HG02885 (cell line): ENCODE data around the gene PPP1R8.
"Not testable (repeated sequence)": the region's sequence is repeated elsewhere in the genome, so short reads cannot be mapped to it uniquely, and the experiment has no call there.

Source experiments
- ATAC-seq: cut with Tn5 transposase; IDR thresholded peaks from one replicate; pipeline ENCODE4 v1.9.1; 2021; ENCODE audit warnings: mild to moderate bottlenecking; ENCODE audit not compliant: unreplicated experiment, poor library complexity

Gene PPP1R8

DNA sequence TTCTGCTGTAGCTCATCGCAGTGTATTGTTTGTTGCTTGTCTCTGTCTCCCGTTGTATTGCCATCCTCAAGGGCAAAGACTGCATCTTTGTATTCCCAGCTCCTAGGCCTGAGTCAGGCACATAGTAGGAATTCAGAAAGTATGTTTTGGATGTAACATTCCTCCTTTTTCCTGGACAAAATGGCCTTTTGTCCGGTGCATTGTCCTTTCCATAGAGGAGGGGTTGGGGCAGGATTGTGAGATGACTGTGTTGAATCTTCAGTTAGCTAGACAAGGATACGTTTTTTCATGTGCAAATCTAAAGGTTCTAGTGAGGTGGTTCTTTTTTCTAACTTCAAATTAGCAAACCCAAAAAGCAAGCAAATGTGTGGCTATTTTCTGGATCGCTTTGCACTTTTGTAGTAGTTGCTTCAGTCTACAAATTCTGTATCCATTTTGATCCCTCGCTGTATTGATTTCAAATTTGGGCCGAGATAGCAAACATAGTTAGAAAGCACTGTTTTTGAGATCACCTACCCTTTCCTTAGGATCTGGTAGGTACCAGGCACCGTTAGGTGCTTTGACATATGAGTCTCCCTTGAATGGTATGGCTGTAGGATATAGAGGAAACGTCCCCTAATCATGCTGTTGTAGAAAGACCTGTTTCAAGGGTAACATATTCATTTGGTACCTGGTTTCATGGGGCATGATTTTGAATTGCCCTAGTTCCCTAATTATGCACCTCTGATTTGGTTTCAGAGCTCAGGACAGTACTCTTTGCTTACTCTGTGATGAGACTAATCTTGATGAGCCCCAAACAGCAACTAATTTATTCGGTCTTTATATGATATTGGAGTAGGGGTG is 1.2 kb downstream of the PPP1R8 start:
- no peak for ATAC-seq

DNA sequence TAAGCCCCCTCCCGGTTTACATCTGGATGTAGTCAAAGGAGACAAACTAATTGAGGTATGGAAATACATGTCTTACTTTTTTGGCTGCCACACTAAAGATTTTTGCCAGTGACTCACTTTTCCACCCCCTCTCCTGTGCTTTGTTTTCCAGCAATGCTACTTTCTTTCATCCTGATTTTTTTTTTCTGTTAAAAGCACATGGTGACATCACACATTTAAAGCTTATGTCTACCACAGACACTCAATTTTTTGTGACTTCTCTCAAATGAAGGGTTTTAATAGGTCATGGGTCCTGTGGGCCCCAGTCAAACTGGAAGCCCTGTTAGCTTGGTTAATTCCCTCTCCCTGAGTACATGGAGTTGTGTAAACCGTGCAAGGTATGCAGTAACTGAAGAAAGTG is 2.2 kb downstream of the PPP1R8 start:
- ATAC-seq: no peak

DNA sequence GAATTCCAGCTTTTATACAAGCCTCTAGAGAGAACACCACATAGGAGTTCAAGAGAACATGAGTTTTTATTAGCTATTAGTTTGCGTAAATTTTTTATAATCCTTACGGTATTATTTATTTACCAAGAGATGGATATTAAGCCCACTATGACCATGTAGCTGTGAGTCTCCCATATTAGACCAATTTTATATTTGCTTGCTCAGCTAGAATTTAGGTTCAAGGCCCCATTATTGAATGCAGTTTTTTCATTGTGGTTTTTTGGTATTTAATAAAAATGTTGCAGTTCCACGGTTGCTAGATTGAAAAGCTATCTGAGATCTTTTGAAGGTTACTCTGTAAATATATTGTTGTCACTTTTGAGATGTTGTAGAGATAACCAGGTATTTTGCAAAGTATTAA is 2.9 kb downstream of the PPP1R8 start:
- no peak for ATAC-seq

DNA sequence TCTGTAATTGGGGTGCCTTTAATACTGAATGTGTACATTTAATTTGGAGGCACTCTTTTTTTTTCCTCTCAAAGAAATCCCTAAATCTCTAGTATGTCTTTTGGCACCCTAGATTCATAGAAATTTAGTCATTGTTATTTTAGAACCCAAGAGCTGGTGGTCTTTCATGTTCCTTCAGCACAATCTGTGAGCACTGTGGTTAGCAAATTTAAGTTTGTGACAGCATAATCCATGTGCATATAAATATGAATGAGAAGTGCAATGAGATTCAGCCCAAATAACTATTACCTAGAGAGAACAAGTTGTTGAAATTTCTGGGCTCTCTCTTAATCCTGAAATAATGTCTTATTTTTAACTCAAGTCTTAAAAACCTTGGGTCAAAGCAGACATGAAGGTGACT is 4.5 kb downstream of the PPP1R8 start:
- no peak for ATAC-seq

DNA sequence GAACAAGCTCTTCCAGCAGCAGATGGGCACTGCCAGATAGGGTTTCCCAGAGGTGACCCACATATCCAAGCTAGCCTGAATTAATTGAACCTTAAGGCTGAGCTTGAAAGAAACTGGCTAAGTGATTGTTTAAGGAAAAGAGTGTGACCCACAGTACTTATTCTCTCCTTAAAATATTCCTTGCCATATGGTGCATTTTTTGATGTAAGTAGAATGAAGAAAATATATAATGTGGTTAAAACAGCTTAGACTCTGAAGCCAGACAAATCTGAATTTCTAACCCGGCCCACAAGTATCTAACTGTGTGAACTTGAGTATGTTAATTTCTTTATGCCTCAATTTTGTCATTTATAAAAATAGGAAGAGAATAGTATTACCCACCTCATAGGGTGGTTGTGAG is 4.9 kb downstream of the PPP1R8 start:
- no peak for ATAC-seq

DNA sequence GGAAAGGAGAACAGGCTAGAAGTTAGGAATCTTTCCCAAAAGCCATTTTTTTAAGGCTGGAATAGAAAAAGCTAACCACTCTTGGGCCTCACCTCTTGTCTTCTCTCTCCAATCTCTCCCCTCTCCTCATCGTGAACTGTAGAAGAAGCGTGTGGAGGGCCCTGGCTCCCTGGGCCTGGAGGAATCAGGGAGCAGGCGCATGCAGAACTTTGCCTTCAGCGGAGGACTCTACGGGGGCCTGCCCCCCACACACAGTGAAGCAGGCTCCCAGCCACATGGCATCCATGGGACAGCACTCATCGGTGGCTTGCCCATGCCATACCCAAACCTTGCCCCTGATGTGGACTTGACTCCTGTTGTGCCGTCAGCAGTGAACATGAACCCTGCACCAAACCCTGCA is 19.4 kb downstream of the PPP1R8 start:
- no peak for ATAC-seq

DNA sequence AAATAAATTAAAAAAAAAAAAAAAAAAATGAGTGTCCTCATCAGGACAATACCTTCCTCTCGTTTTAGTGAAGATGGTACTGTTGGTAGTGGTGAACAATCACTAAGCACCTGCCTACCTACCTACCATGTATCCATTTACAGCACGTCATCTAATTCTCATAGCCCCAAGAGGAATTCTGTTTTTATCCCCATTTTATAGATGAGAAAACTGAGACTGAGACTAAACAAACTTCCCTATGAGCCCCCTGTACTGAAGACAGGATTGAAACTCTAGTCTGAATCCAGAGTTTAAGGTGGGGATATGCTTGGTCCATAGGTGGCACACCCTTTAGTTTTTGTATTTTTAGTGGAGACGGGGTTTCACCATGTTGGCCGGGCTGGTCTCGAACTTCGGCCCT is 24.5 kb downstream of the PPP1R8 start:
- ATAC-seq: no peak

DNA sequence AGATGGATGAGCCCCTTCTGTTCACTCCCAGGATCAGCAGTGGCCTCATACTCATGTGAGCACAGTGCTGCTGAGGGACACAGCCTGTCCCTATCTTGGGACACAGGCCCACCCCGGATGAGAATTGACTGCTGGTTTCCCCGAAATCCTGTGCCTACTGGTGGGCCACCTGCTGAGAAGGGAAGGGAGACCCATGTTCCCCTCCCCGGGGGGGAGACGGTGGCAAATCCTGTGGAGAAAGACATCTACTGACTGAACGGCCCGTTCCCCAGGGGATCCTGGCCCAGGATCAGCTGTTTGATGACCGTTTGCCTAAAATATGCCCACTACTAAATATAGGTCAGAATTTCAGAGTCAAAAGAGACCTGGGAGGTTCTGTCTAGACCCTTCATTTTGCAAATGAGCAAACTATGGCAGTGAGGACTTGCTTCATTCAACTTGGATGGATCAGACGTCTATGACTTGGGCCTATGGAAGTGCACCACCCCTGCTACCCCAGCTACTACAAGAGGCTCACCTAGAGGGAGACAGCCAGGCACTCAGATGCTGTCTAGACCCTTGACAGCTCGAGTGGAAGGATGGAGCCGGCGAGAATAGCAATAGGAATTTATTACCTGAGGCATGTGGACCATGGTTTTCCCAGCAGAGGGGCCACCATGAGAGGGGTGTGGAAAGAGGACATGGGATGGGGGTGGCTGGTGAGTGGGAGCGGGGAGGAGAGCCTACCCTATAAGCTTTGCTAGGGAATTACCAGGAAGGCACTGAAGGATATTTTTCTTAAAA is 26.2 kb downstream of the PPP1R8 start:
- no peak for ATAC-seq

GRCh38 chr1:27857552-27857951 is 27.0 kb downstream of the PPP1R8 start:
- ATAC-seq: not testable (repeated sequence)

DNA sequence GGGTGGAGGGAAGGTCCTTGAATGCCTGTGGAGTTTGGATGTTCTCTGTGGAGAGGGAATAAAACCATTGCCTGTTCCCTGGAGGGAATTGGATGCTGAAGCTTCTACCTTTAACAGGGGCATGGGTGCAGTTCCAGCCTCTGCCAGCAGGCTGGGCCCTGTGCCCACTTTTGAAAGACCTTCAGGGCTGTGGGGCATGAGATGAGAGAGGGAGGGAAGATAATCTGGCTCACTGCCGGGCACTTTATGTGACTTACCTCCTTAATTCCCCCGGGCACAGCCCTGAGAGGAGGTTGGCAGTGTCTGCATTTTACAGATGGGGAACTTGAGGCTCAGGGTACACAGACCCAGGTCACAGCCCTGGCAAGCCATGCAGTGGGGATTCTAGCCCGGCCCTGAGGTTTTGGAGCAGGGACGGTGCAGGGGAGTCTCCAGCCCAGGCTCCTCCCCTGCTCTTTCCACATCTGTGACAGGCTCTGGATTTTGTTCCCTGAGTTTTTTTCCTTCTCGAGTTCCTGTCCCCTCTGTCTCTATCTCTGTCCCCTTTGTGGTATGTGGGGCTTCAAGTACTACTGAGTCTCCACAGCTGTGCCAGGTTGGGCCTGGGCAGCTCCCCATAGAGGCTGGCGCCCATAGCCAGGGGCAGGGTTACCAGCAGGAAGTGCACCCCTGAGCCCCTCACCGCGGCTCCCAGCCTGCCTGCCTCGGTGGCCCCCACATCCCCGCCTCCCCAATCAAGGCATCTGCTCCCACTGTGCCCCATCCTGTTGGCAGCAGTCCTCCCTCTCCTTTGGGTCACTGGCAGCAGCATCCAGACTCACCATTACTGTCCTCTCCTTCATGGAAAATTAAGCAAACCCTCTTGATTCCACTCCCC is 27.7 kb downstream of the PPP1R8 start:
- peak; percentile 72 for ATAC-seq

- no peak for ATAC-seq
Observed at GRCh38 chr1:27858949-27859576, 28.5 kb downstream of the PPP1R8 start.

DNA sequence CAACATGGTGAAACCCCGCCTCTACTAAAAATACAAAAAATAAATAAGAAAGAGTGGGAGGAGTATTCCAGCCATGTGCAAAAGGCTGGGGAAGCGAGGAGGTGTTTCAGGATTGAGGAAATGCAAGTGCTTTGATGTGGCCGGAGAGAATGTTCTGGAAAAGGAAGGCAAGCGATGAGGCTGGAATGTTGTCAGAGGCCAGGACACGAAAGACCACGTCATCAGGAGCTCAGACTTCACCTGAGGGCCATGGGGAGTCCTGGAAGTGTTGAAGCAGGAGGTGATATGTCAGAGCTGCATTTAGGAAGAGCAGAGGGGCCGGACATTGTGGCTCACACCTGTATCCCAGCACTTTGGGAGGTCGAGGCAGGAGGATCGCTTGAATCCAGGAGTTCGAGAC is 30.9 kb downstream of the PPP1R8 start:
- no peak for ATAC-seq

DNA sequence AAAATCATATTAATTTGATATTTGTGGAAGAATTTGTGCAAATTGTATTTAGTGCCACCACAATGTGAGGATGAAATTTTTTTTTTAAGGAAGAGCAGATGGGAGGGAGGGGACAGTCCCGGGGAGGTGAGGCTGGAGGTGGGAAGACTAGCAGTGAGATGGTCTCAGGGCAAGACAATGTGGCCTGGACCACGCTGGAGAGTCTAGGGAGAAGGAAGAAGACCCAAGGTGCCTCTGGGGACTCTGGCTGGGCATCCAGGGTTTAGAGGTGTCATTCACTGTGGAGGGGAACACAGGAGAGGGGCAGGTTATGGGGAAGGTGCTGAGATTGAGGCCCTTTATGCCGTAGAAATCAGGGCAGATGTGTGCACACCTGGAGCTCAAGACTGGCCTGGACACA is 31.4 kb downstream of the PPP1R8 start:
- no peak for ATAC-seq

DNA sequence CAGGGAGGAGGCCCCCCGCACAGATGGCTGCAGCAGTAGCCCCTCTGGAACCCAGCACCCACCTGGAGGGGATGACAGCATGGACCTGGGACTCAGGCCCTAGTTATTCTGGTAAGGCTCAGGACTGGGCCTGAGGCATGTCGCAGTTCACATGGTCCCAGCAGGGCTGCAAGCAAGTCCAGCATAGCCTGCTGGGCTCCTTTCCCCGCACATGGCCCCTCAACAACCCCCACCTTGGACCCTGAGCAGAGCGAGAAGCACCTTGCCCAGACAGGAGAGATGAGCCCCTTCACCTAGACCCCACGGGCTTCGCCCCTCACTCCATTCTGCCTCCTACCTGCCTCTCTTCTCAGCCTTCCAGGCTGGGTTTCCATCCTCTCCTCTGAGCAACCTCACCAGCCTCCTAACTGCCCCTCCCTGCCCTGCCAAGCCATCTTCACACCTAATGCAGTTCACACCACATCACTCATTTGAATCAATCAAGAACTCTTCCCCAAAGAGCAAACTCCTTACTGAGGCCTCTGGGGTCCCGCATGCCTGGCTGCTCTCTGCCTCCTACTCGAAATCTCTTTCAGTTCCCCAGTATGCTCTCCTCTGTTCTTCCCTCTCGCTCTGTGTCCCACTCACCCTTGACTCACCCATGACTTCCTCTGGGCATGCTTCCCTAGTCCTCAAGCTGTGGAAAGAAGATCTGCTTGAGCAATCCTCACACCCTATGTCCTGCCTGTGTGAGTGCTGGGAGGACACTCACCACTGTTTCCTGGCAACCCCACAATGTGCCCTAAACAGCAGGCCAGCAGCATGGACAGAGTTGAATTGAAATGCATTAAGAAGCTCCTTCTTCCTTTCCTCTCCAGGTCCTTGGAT is 32.3 kb downstream of the PPP1R8 start:
- no peak for ATAC-seq

DNA sequence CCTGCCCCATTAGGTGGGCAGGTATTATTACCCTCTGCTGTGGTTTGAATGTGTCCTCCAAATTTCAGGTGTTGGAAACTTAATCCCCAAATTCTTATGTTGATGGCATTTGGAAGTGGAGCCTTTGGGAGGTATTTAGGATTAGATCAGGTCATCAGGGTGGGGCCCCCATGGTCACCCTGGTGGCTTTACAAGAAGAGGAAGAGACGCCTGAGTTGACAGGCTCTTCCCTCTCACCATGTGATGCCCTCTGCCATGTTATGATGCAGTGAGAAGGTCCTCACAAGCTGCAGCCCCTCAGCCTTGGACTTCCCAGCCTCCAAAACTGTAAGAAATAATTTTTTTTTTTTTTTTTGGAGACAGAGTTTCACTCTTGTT is 32.9 kb downstream of the PPP1R8 start:
- ATAC-seq: no peak

DNA sequence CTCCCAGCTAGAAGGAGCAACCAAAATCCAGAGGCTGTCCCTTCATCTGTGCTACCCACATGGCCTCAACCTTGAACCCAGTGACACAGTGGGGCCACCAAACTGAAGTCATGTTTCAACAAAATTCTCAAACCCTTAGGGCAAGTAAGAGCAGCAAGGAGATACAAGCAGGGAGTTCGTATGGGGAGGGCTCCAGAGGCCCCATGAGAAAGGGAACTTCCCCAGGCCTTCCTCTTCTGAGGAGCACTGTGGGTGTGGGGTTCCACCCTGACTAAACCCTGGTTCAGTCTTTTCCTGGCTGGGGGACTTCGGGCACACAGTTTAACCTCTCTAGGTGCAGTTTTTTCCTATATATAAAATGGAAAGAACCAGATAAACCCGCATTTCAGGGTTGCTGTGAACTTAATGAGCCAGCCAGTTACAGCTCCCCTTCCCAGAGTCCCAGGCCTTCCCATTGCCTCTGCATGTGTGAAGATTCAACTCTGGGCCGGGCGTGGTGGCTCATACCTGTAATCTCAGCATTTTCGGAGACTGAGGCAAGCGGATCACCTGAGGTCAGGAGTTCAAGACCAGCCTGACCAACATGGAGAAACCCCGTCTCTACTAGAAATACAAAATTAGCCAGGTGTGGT is 33.8 kb downstream of the PPP1R8 start:
- ATAC-seq: no peak

- no peak for ATAC-seq
Observed at GRCh38 chr1:27865821-27866220, 35.2 kb downstream of the PPP1R8 start.

DNA sequence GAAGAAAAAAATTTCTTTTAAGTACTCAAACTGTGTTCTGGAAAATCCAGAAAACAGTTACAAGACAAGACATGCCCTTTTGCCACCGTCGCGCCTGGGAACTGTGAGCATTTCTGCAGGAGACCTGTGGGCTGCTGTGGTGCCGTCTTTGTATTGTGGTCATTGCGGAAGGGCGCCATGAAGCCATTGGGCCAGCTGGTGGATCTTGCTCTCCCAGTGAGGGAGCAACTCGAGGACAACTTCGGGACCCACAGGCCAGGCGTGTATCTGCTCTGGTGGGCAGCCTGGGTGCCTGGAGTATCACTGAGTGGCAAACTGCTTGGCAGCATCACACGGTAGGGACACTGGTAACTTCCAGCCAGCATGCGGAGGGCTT is 38.0 kb downstream of the PPP1R8 start:
- no peak for ATAC-seq
